Measurements from ENCODE around the gene MAST3. TPM values are rescaled to one million over a fixed set of nuclear protein-coding genes. Genes with fewer than 3 reads are reported as not detected.

Gene MAST3
- total RNA-seq, 4 donors from 2014 or later, result 27.2 to 53.5 (median 32.7) TPM

DNA sequence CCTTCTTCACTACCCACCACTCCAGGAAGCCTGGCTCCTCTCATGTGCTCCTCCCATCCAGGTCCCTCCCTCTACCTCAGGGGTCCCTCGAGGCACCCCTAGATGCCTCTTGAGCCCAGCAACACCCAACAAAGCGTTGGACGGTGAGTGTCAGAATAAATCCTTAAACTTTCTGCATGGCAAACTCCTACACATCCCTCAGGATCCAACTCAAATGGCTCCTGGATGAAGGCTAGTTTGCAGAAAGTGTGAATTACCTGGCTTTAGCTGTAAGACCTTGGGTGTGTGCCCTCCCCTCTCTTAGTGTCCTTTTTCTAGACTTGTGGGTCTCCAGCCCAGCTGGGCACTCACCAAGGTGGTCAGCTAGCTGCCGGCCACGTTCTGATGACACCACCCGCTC lies 100.8 kb downstream of the MAST3 start:
- peaks cover 14 to 27% (median 25%) of the 10 kb centered on the region in 4 donors for H3K4me1 ChIP-seq
- no peaks in the 10 kb centered on the region for H3K27me3 ChIP-seq
- no peak for DNase-seq
- no peak for TF ChIP-seq EP300 (IDR thresholded peaks at IDR 0.05; ENCODE audit: low read depth)
- TF ChIP-seq, protein P1, sequence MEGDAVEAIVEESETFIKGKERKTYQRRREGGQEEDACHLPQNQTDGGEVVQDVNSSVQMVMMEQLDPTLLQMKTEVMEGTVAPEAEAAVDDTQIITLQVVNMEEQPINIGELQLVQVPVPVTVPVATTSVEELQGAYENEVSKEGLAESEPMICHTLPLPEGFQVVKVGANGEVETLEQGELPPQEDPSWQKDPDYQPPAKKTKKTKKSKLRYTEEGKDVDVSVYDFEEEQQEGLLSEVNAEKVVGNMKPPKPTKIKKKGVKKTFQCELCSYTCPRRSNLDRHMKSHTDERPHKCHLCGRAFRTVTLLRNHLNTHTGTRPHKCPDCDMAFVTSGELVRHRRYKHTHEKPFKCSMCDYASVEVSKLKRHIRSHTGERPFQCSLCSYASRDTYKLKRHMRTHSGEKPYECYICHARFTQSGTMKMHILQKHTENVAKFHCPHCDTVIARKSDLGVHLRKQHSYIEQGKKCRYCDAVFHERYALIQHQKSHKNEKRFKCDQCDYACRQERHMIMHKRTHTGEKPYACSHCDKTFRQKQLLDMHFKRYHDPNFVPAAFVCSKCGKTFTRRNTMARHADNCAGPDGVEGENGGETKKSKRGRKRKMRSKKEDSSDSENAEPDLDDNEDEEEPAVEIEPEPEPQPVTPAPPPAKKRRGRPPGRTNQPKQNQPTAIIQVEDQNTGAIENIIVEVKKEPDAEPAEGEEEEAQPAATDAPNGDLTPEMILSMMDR (IDR thresholded peaks at IDR 0.05), result no peak
- TF ChIP-seq POLR2AphosphoS5 (IDR thresholded peaks at IDR 0.05), result no peak
- no peak overlapping the region for H3K27ac ChIP-seq
- no peaks in the 10 kb centered on the region for H3K9me3 ChIP-seq
- peaks cover 0 to 6% (median 0%) of the 10 kb centered on the region in 4 donors for H3K36me3 ChIP-seq
- WGBS, 2 donors (ENCODE audit: low coverage in 1 of 2), result 92 to 94% methylated on average over 2 to 6 of the region's 6 CpGs
- no peak overlapping the region for H3K4me3 ChIP-seq
- intact Hi-C loops (cut with DNase I; ENCODE audit: low total_unique reads), result no loop called here
- in situ Hi-C loops (cut with MboI; ENCODE audit: low pct_ligation_motif_present in 1 of 4, low pct_unique_long_range_greater_than_20kb in 1 of 4, low sequenced_read_pairs in 3 of 4), result no loop called here

Small RNA genes within 50 kb of the gene (small RNA-seq; reads per million reads assigned to genes)
- 0 reads per million in 4 donors for gene IFI30

Other genes starting within 250 kb of the MAST3 start
- gene JAK3, start 249.8 kb upstream of the MAST3 start, total RNA-seq, result 10 to 100 TPM in 1 of 4 donors, 1 to 10 TPM in 3; 2.3 to 22.1 (median 8.5) TPM
- 1,000 to 10,000 TPM in 3 of 4 donors, 100 to 1,000 TPM in 1; 727 to 1,372 (median 1,071) TPM for gene RPL18A, start 237.9 kb upstream of the MAST3 start, total RNA-seq
- not detected for gene SLC5A5, start 225.8 kb upstream of the MAST3 start, total RNA-seq
- 10 to 100 TPM; 36.9 to 93.5 (median 41.4) TPM for gene CCDC124, start 164.8 kb upstream of the MAST3 start, total RNA-seq
- 1 to 10 TPM in 1 of 4 donors, not detected in 3; 1.6 TPM for gene KCNN1, start 130.7 kb upstream of the MAST3 start, total RNA-seq
- gene ARRDC2, start 89.6 kb upstream of the MAST3 start, total RNA-seq, result 10 to 100 TPM; 28.9 to 69.6 (median 42.7) TPM
- 1 to 10 TPM in 1 of 4 donors, under 1 TPM in 1, not detected in 2; 0.55 to 2.1 TPM for gene IL12RB1, start 10.8 kb upstream of the MAST3 start, total RNA-seq
- 100 to 1,000 TPM in 1 of 4 donors, 10 to 100 TPM in 3; 30.5 to 135 (median 31.2) TPM for gene PIK3R2, start 55.4 kb downstream of the MAST3 start, total RNA-seq
- 10 to 100 TPM in 3 of 4 donors, 1 to 10 TPM in 1; 10.0 to 50.8 (median 32.8) TPM for gene IFI30, start 76.0 kb downstream of the MAST3 start, total RNA-seq
- 10 to 100 TPM in 3 of 4 donors, 1 to 10 TPM in 1; 1.6 to 22.3 (median 12.6) TPM for gene MPV17L2, start 95.4 kb downstream of the MAST3 start, total RNA-seq
- gene RAB3A, start 106.3 kb downstream of the MAST3 start, total RNA-seq, result 1 to 10 TPM in 3 of 4 donors, not detected in 1; 2.2 to 8.6 (median 3.8) TPM
- gene PDE4C, start 128.7 kb downstream of the MAST3 start, total RNA-seq, result 10 to 100 TPM in 2 of 4 donors, 1 to 10 TPM in 2; 3.0 to 18.3 (median 7.7) TPM
- 10 to 100 TPM in 3 of 4 donors, 1 to 10 TPM in 1; 4.8 to 49.7 (median 17.5) TPM for gene IQCN, start 176.7 kb downstream of the MAST3 start, total RNA-seq
- gene JUND, start 183.8 kb downstream of the MAST3 start, total RNA-seq, result 1,000 to 10,000 TPM in 3 of 4 donors, 100 to 1,000 TPM in 1; 714 to 2,423 (median 1,288) TPM
- gene LSM4, start 225.3 kb downstream of the MAST3 start, total RNA-seq, result 100 to 1,000 TPM in 3 of 4 donors, 10 to 100 TPM in 1; 94.3 to 218 (median 175) TPM
- gene PGPEP1, start 242.8 kb downstream of the MAST3 start, total RNA-seq, result 100 to 1,000 TPM in 1 of 4 donors, 10 to 100 TPM in 3; 59.7 to 110 (median 73.0) TPM

All from transverse colon (tissue), 4 donors.